Trophoblast cell (in vitro differentiated cells and primary cell): ENCODE measurements around the gene AFAP1L1.

Source experiments
- DNase-seq, 2 donors: peaks; one replicate each; pipeline ENCODE4 v3.0.0-alpha.2; 2016
- H2AFZ ChIP-seq: 2 replicates; pipeline ENCODE4 v1.6.1; 2013; ENCODE audit warnings: low read length, moderate library complexity, mild to moderate bottlenecking; ENCODE audit not compliant: insufficient read depth, poor library complexity
- H2AK5ac ChIP-seq: 2 replicates; pipeline ENCODE4 v1.6.1; 2013; ENCODE audit warnings: mild to moderate bottlenecking, low read length
- H2BK120ac ChIP-seq: 2 replicates; pipeline ENCODE4 v1.6.1; 2013; ENCODE audit warnings: low read length, mild to moderate bottlenecking, moderate library complexity; ENCODE audit not compliant: insufficient read depth, poor library complexity
- H2BK12ac ChIP-seq: 2 replicates; pipeline ENCODE4 v1.6.1; 2013; ENCODE audit warnings: mild to moderate bottlenecking, low read length, moderate library complexity
- H2BK5ac ChIP-seq: 2 replicates; pipeline ENCODE4 v1.6.1; 2013; ENCODE audit warnings: low read length, low read depth, moderate library complexity, mild to moderate bottlenecking; ENCODE audit not compliant: poor library complexity
- H3K14ac ChIP-seq: 2 replicates; pipeline ENCODE4 v1.6.1; 2013; ENCODE audit warnings: mild to moderate bottlenecking, low read length
- H3K18ac ChIP-seq: 2 replicates; pipeline ENCODE4 v1.6.1; 2013; ENCODE audit warnings: mild to moderate bottlenecking, low read length
- H3K23ac ChIP-seq: 2 replicates; pipeline ENCODE4 v1.6.1; 2013; ENCODE audit warnings: low read length
- H3K27ac ChIP-seq: 2 replicates; pipeline ENCODE4 v1.5.1; 2013; ENCODE audit warnings: low read depth, mild to moderate bottlenecking, inconsistent platforms, low read length, moderate library complexity
- H3K27me3 ChIP-seq: 2 replicates; pipeline ENCODE4 v1.6.1; 2013; ENCODE audit warnings: inconsistent platforms, mild to moderate bottlenecking, low read length, moderate library complexity; ENCODE audit not compliant: insufficient read depth
- H3K36me3 ChIP-seq, 2 experiments: 1 replicate in 1 of 2; 2 replicates in 1 of 2; pipeline ENCODE4 v1.6.1; 2013; ENCODE audit warnings: low read length in 2 of 2, mild to moderate bottlenecking in 2 of 2, moderate library complexity in 1 of 2; ENCODE audit not compliant: insufficient read depth in 2 of 2, control insufficient read depth in 1 of 2
- H3K4ac ChIP-seq: 2 replicates; pipeline ENCODE4 v1.6.1; 2013; ENCODE audit warnings: low read depth, mild to moderate bottlenecking, low read length, moderate library complexity
- H3K4me1 ChIP-seq, 2 experiments: 1 replicate in 1 of 2; 2 replicates in 1 of 2; pipeline ENCODE4 v1.6.1; 2013; ENCODE audit warnings: low read length in 2 of 2, mild to moderate bottlenecking in 2 of 2, moderate library complexity in 1 of 2; ENCODE audit not compliant: insufficient read depth in 2 of 2, control insufficient read depth in 1 of 2
- H3K4me2 ChIP-seq: 2 replicates; pipeline ENCODE4 v1.6.1; 2013; ENCODE audit warnings: inconsistent platforms, mild to moderate bottlenecking, low read length, moderate library complexity
- H3K4me3 ChIP-seq: 2 replicates; pipeline ENCODE4 v1.5.1; 2013; ENCODE audit warnings: mild to moderate bottlenecking, low read depth, low read length, inconsistent platforms
- H3K79me1 ChIP-seq: one replicate; pipeline ENCODE4 v1.6.1; 2013; ENCODE audit warnings: low read length
- H3K79me2 ChIP-seq: 2 replicates; pipeline ENCODE4 v1.6.1; 2013; ENCODE audit warnings: low read length, mild to moderate bottlenecking; ENCODE audit not compliant: control insufficient read depth, insufficient read depth, poor library complexity
- H3K9ac ChIP-seq: 2 replicates; pipeline ENCODE4 v1.6.1; 2013; ENCODE audit warnings: mild to moderate bottlenecking, low read length
- H3K9me3 ChIP-seq: 2 replicates; pipeline ENCODE4 v1.6.1; 2013; ENCODE audit warnings: low read depth, mild to moderate bottlenecking, control low read depth, inconsistent platforms, low read length; ENCODE audit not compliant: insufficient read depth
- H4K12ac ChIP-seq: 2 replicates; pipeline ENCODE4 v1.6.1; 2013; ENCODE audit warnings: low read depth, mild to moderate bottlenecking, low read length, moderate library complexity
- H4K8ac ChIP-seq: 2 replicates; pipeline ENCODE4 v1.6.1; 2013; ENCODE audit warnings: low read depth, mild to moderate bottlenecking, low read length, moderate library complexity
- H4K91ac ChIP-seq: one replicate; pipeline ENCODE4 v1.6.1; 2013; ENCODE audit warnings: low read depth, mild to moderate bottlenecking, low read length, moderate library complexity
- WGBS: extraction: QIAGEN DNeasy Blood & Tissue Kit; methylation state at CpG from one replicate; pipeline ENCODE4 v1.1.7; 2013; ENCODE audit warnings: missing lambda C conversion rate; ENCODE audit not compliant: insufficient read length, insufficient coverage; ENCODE audit errors: extremely low coverage; 5-methylcytosine and 5-hydroxymethylcytosine counted together

The AFAP1L1 gene

GRCh38 chr5:149310488-149310887 is 38.8 kb downstream of the AFAP1L1 start:
- Histone ChIP-seq H3K23ac (no peak overlapping the region), H3K36me3 (peaks cover 2 to 3% of the 10 kb centered on the region in 2 experiments), H4K91ac (no peak overlapping the region), H3K4ac (no peak overlapping the region), H3K4me3 (no peak overlapping the region), H3K18ac (no peak overlapping the region), H3K4me1 (no peaks in the 10 kb centered on the region), H2BK120ac (no peak overlapping the region), H3K9ac (no peak overlapping the region), H3K9me3 (no peaks in the 10 kb centered on the region), H3K4me2 (no peak overlapping the region), H2BK12ac (no peak overlapping the region), H4K8ac (no peak overlapping the region), H2BK5ac (no peak overlapping the region), H3K79me2 (no peaks in the 10 kb centered on the region), H3K27me3 (no peaks in the 10 kb centered on the region), H4K12ac (no peak overlapping the region), H2AK5ac (no peak overlapping the region), H3K14ac (no peak overlapping the region), H3K79me1 (no peaks in the 10 kb centered on the region), H2AFZ (no peak overlapping the region), H3K27ac (no peak overlapping the region)
- no peak for DNase-seq
- no CpG with 5 or more reads among the region's 4 CpGs for WGBS

GRCh38 chr5:149310947-149311658 is 39.4 kb downstream of the AFAP1L1 start:
- H4K12ac ChIP-seq: no peak overlapping the region
- no peak overlapping the region for H3K14ac ChIP-seq
- H4K91ac ChIP-seq: no peak overlapping the region
- no peak overlapping the region for H3K18ac ChIP-seq
- H3K4ac ChIP-seq: no peak overlapping the region
- H2BK12ac ChIP-seq: no peak overlapping the region
- H3K4me2 ChIP-seq: no peak overlapping the region
- no peak for DNase-seq
- no peak overlapping the region for H4K8ac ChIP-seq
- H2BK120ac ChIP-seq: no peak overlapping the region
- H3K79me2 ChIP-seq: no peaks in the 10 kb centered on the region
- no peak overlapping the region for H3K27ac ChIP-seq
- no peak overlapping the region for H2BK5ac ChIP-seq
- no peak overlapping the region for H2AK5ac ChIP-seq
- H3K23ac ChIP-seq: peak overlapping the region; percentile 35
- H2AFZ ChIP-seq: no peak overlapping the region
- H3K27me3 ChIP-seq: no peaks in the 10 kb centered on the region
- H3K9me3 ChIP-seq: no peaks in the 10 kb centered on the region
- no peak overlapping the region for H3K9ac ChIP-seq
- peaks cover 2 to 3% of the 10 kb centered on the region in 2 experiments for H3K36me3 ChIP-seq
- no peaks in the 10 kb centered on the region for H3K4me1 ChIP-seq
- H3K79me1 ChIP-seq: no peaks in the 10 kb centered on the region
- no CpG with 5 or more reads among the region's 10 CpGs for WGBS
- H3K4me3 ChIP-seq: no peak overlapping the region

GRCh38 chr5:149313151-149313841 is 41.6 kb downstream of the AFAP1L1 start:
- H3K27me3 ChIP-seq: no peaks in the 10 kb centered on the region
- H3K14ac ChIP-seq: no peak overlapping the region
- H3K18ac ChIP-seq: no peak overlapping the region
- no peaks in the 10 kb centered on the region for H3K4me1 ChIP-seq
- no peak overlapping the region for H2BK12ac ChIP-seq
- no peak overlapping the region for H3K4me3 ChIP-seq
- no peak overlapping the region for H3K9ac ChIP-seq
- no peak overlapping the region for H3K27ac ChIP-seq
- no peak overlapping the region for H2BK120ac ChIP-seq
- no peak overlapping the region for H2BK5ac ChIP-seq
- H4K12ac ChIP-seq: no peak overlapping the region
- no peak overlapping the region for H3K4ac ChIP-seq
- H3K23ac ChIP-seq: no peak overlapping the region
- H3K79me2 ChIP-seq: no peaks in the 10 kb centered on the region
- no peak overlapping the region for H4K8ac ChIP-seq
- H3K36me3 ChIP-seq: peaks cover 0 to 3% of the 10 kb centered on the region in 2 experiments
- no peak overlapping the region for H2AFZ ChIP-seq
- no peak overlapping the region for H4K91ac ChIP-seq
- DNase-seq: no peak
- H2AK5ac ChIP-seq: no peak overlapping the region
- H3K9me3 ChIP-seq: no peaks in the 10 kb centered on the region
- WGBS: no CpG with 5 or more reads among the region's 6 CpGs
- H3K4me2 ChIP-seq: no peak overlapping the region
- H3K79me1 ChIP-seq: no peaks in the 10 kb centered on the region

GRCh38 chr5:149314571-149315111 is 43.0 kb downstream of the AFAP1L1 start:
- no peaks in the 10 kb centered on the region for H3K9me3 ChIP-seq
- H3K18ac ChIP-seq: no peak overlapping the region
- no peaks in the 10 kb centered on the region for H3K4me1 ChIP-seq
- H3K4me3 ChIP-seq: no peak overlapping the region
- H3K4me2 ChIP-seq: no peak overlapping the region
- no peak overlapping the region for H2BK5ac ChIP-seq
- H4K8ac ChIP-seq: no peak overlapping the region
- no peak overlapping the region for H3K23ac ChIP-seq
- H3K27me3 ChIP-seq: no peaks in the 10 kb centered on the region
- no peak overlapping the region for H4K91ac ChIP-seq
- no peak overlapping the region for H4K12ac ChIP-seq
- H3K36me3 ChIP-seq: peaks cover 3 to 6% of the 10 kb centered on the region in 2 experiments
- no peak overlapping the region for H2AFZ ChIP-seq
- no peaks in the 10 kb centered on the region for H3K79me2 ChIP-seq
- H3K14ac ChIP-seq: no peak overlapping the region
- WGBS: no CpG with 5 or more reads among the region's 4 CpGs
- no peak overlapping the region for H3K27ac ChIP-seq
- no peak overlapping the region for H3K9ac ChIP-seq
- H3K4ac ChIP-seq: no peak overlapping the region
- DNase-seq: no peak
- no peak overlapping the region for H2BK12ac ChIP-seq
- H3K79me1 ChIP-seq: no peaks in the 10 kb centered on the region
- H2AK5ac ChIP-seq: no peak overlapping the region
- H2BK120ac ChIP-seq: no peak overlapping the region
